DLD1 (cell line): Measurements from ENCODE around the gene TESK2.
"Not testable (repeated sequence)": the region's sequence is repeated elsewhere in the genome, so short reads cannot be mapped to it uniquely, and the experiment has no call there.

Experiments used
- in situ Hi-C: cut with HindIII; loops from 2 replicates; pipeline ENCODE4 v1.10.0; 2017; ENCODE audit warnings: low sequenced_read_pairs

TESK2 gene

DNA sequence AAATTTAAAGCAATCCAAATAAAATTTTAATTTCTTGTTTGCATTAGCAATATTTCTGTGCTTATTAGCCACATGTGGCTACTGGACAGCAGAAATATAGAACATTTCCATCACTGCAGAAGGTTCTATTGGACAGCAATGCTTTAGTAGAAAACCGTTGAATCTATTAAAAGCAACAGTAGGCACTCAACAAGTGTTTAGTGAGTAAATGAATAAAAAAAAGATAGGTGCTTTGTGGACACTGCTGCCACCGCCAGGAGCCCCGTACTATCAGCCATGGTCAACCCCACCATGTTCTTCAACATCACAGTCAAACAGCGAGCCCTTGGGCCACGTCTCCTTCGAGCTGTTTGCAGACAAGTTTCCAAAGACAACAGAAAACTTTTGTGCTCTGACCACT lies 76.2 kb downstream of the TESK2 start:
- in situ Hi-C loops: no loop called here

GRCh38 chr1:45412899-45413298 lies 78.1 kb downstream of the TESK2 start:
- in situ Hi-C loops: no loop called here

GRCh38 chr1:45411510-45411899 lies 79.5 kb downstream of the TESK2 start:
- in situ Hi-C loops: no loop called here

DNA sequence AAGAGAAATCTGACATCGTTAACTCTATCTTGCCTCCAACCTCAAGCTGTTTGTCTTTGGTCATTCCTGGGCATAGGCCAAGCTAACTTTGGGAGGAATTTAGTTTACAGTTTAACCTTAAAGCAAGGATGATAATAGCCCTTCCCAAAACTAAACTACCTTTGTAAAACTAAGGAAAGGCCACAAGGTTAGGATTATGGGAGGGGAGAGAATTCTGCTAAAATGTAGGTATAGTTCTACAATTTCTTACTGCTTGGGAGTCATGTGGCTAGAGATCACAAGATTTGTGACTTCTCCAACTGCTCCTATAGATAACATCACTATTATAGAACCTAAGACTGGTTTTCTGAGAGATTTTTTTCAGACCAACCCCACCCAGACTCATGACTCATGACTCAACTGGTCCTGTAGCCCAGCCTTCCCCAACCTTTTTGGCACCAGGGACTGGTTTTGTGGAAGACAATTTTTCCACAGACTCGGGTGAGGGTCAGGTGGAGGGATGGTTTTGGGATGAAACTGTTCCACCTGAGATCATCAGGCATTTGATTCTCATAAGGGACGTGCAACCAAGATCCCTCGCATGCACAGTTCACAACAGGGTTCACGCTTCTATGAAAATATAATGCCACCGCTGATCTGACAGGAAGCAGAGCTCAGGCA lies 80.0 kb downstream of the TESK2 start:
- in situ Hi-C loops: no loop called here

DNA sequence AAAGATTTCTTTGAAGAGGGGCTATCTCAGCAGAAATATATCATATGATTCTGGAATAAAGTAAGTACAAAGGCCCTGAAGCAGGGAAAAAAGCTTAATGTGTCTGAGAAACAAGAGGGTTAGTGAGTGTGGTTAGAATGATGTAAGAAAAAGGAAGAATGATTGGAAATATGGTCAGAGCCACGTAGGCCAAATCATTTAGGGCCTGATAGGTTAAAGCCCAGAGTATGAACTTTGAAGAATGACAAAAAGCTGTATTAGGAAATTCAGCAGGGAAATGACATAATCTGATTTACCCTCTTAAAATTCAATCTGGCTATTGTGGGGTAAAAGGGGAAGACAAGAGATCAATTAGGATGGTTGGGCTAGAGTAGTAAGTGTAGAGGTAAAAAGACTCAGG lies 81.7 kb downstream of the TESK2 start:
- in situ Hi-C loops: no loop called here

DNA sequence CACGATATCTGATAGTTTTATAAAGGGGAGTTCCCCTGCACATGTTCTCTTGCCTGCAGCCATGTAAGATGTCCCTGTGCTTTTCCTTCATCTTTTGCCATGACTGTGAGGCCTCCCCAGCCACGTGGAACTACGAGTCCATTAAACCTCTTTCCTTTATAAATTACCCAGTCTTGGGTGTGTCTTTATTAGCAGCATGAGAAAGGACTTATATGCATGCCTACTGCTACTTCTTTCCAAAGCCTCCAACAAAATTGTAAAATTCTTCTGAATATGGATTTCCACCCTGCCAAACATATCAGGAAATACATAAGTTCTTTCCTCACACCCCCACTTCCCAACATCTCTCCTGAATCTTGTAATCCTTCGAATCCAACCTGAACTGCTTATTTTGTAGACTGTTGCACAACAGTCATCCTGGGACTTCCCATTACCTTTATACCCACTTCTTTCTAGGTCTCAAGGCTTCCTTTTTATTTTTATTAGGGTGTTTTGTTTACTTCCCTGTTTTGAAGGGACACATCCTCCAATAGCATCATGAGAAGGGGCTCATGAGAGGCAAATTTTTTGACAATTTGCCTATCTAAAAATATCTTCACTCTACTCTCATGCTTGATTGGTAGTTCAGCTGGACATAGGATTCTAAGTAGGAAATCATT lies 83.2 kb downstream of the TESK2 start:
- in situ Hi-C loops: no loop called here

DNA sequence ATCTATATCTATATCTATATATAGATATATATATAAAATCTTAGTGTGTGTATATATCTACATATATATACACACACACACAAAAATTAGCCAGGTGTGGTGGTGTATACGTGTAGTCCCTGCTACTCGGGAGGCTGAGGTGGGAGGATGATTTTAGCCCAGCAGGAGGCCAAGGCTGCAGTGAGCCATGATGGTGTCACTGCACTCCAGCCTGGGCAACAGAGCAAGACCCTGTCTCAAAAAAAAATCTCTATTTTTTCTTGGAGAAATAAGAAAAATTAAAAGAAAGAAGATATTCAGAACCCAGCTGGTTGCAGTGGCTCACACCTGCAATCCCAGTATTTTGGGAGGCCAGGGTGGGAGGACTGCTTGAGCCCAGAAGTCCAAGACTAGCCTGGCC lies 85.3 kb downstream of the TESK2 start:
- in situ Hi-C loops: no loop called here

- in situ Hi-C loops: no loop called here
Observed at GRCh38 chr1:45403718-45404117, 87.2 kb downstream of the TESK2 start.

DNA sequence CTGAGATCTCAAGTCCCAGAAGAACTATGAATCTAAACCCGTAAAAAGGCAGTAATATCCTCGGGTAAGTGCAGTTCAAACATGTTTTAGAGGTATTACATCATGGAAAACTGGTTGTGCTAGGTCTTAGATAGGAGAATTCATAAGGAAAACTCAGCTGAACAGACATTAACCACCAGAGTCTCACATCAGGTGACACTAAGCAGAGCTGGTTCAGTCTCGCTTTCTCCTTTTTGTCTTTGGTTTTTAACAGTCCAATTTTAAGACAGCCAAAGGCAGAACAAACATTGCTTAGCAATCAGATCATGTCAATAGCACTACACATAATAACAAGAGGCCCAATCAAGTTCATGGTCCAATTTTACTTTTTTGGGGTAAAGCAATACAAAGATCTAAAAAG lies 87.7 kb downstream of the TESK2 start:
- in situ Hi-C loops: no loop called here

DNA sequence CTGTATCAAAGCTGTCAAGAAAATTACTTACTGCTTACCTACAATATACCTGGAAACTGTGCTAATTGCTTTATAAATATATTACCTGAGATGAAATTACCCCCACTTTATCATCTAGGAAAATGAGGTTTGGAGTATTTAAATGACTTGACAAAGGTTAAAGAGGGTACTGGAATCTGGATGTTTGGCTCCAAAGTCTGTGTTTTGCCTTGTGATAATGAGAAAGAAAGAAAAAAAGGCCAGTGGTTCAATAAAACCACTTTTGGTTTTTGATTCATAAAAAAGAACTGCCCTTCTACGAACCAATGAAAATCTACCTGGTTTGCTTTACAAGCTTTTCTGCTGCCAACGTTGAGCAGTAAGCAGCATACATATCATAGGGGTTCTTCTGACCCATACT lies 89.4 kb downstream of the TESK2 start:
- in situ Hi-C loops: no loop called here

- in situ Hi-C loops: no loop called here
Observed at GRCh38 chr1:45400049-45400448, 90.9 kb downstream of the TESK2 start.

GRCh38 chr1:45397285-45397684 lies 93.7 kb downstream of the TESK2 start:
- in situ Hi-C loops: no loop called here

DNA sequence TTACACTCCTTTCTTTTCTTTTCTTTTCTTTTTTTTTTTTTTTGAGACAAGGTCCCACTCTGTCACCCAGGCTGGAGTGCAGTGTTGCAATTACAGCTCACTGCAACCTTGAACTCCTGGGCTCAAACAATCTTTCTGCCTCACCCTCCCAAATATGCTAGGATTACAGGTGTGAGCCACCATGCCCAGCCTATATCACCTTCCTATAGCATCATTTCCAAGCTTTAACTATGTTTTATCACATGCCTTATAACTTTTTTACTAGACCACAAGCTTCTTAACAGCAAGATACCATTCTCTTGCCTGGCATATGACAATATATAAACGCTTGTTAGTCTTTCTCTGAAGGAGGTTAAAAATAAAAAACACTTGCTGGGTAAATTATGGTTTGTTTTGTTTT lies 95.4 kb downstream of the TESK2 start:
- in situ Hi-C loops: no loop called here

DNA sequence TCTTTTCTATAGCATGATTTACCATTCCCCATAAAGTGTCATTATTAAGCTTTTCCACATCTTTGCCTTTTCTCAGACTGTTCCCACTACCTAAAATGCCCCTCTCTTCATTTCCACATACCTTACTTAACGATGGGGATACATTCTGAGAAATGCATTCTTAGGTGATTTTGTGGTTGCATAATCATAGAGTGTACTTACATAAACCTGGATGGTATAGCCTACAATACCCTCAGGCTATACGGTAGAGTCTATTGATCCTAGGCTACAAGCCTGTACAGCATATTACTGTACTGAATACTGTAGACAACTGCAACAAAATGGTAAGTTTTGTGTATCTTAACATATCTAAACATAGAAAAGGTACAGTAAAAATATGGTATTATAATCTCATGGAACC lies 95.9 kb downstream of the TESK2 start:
- in situ Hi-C loops: no loop called here

DNA sequence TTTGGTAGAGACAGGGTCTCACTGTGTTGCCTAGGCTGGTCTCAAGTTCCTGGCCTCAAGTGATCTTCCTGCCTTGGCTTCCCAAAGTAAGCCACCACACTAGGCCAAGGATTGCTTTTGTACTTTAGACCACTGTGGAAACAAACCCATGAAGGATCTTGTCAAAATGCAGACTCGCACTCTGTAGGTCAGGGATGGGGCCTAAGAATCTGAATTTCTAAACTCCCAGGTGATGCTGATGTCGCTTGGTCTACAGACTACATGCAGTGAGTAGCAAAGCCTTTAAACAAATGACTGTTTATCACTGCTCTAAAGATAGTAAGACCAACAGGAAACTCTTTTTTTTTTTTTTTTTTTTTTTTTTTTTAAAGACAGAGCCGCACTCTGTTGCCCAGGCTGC lies 96.6 kb downstream of the TESK2 start:
- in situ Hi-C loops: no loop called here

DNA sequence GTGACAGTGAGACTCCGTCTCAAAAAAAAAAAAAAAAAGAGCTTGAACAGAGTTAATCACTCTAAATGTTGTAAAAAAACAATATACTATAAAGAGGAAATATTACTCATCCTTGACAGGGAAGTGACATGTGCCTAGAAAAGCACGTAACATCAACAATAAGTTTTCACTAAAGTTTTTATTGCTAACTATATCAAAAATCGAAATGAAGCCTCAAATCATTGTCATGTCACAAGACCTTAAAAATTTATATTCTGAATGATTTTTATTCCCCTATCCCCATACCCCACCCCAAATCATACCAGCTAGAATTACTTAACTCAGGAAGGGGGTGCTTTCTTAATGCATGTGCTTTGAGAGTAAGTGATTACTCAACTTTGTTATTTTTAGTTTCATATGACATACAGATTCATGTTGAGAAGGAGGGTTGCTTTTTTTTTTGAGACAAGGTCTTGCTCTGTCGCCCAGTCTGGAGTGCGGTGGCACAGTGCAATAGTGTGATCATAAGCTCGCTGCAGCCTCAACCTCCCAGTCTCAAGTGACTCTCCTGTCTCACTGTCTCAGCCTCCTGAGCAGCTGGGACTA lies 97.2 kb downstream of the TESK2 start:
- in situ Hi-C loops: no loop called here

DNA sequence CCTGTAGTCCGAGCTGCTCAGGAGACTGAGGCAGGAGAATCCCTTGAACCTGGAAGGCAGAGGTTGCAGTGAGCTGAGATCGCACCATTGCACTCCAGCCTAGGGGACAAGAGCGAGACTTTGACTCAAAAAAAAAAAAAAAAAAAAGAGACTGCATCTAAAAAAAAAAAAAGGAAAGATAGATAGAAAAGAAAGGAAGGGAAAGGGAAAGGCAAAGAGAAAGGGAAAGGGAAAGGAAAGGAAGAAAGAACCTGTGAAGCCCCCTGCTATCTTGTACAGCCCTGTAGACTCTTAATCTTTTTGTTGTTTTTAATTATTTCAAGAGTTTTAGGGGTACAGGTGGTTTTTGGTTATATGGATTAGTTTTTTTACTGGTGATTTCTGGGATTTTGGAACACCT lies 104.7 kb downstream of the TESK2 start:
- in situ Hi-C loops: no loop called here

DNA sequence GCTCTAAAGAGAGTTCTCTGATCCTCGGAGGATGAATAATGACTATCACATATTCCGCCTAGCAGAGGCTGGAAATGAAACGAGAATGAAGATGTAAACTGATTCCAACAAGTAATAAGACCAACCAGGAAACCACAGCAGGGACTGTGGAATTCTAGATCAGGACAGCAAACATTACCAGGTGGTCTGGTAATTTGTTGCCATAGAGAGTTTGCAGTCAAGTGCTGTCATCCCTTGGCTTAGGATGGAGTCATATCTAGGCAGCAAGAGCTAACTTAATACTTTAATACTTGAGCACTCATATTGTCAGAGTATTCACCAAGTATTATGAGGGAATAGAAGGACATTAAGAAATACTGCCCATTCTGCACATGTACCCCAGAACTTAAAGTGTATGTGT lies 105.7 kb downstream of the TESK2 start:
- in situ Hi-C loops: no loop called here

DNA sequence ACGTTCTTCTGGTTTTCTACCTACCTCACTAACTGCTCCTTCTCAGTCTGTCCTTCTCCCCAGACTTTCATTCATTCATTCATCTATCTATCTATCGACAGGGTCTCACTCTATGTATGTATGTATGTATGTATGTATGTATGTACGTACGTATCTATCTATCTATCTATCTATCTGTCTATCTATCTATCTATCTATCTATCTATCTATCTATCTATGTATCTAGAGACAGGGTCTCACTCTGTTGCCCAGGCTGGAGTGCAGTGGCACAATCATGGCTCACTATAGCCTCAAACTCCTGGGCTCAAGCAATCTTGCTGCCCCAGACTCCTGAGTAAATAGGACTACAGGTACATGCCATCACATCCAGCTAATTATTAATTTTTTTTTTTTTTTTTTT lies 106.8 kb downstream of the TESK2 start:
- in situ Hi-C loops: not testable (repeated sequence)

DNA sequence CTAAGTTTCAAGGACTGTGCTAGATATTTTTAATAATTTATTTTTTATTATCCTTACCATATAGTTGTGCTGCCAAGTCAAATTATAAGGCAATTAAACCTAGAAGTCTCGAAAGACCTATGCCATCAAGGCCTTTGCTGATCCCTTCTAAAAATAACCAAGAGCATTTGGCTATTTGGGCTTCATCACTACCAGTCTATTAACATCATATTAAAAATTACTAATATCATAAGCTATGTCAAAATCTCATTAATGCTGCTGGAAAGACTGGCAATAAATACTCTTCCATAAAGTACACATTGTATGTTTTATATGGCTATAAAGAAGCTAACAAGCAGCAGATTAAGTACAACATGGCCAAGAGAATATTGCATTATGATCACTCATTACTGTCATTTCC lies 107.8 kb downstream of the TESK2 start:
- in situ Hi-C loops: no loop called here

- in situ Hi-C loops: no loop called here
Observed at GRCh38 chr1:45381243-45381642, 109.7 kb downstream of the TESK2 start.

DNA sequence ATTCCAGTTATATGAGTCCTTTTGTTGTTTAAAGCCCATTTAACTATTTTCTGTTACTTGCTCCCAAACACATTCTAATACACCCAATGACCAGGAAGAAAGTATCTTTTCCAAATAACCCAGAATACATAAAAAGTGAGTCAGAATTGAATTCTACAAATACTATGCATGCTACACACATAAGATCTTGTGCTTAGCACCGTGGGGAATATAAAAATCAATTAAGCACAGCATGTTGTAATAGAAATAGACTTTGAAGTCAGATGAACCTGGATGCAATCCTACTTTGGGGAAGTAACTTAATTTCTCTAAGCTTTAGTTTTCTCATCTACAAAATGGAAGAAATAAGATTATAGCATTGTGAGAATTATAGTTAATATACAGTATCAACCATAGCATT lies 110.2 kb downstream of the TESK2 start:
- in situ Hi-C loops: no loop called here

- in situ Hi-C loops: no loop called here
Observed at GRCh38 chr1:45380125-45380524, 110.8 kb downstream of the TESK2 start.
